ENCODE data around the gene TSPAN6. TPM values are rescaled to one million over a fixed set of nuclear protein-coding genes. Genes with fewer than 3 reads are reported as not detected.

Gene TSPAN6
- total and polyA plus RNA-seq, 10 of the 15 experiments (the other 5 are each of a cell fraction or from before 2014, with no cell fraction given): 0.04 to 0.23 (median 0.08) TPM; not detected in 5

GRCh38 chrX:100685284-100685996 lies 48.8 kb upstream of the TSPAN6 start:
- in situ Hi-C loops (cut with MboI) (loop anchor here (5.0 kb wide), 1 partner anchor 82 kb away; no protein-coding TSS in a partner anchor), intact Hi-C loops (cut with micrococcal nuclease; ENCODE audit: unreplicated experiment) (loop anchor here (1.0 to 5.0 kb wide), 4 partner anchors 83 to 602 kb away; no protein-coding TSS in a partner anchor)
- H3K4me3 ChIP-seq: no peak overlapping the region
- H3K4me1 ChIP-seq (ENCODE audit: control insufficient read depth, insufficient read depth, low read length): peaks cover 7% of the 10 kb centered on the region; the same call in 1 of the 2 replicates
- no peaks in the 10 kb centered on the region for H3K9me3 ChIP-seq (replicated peaks; ENCODE audit: control insufficient read depth, insufficient read depth, low read length)
- H4K20me1 ChIP-seq (ENCODE audit: control insufficient read depth, insufficient read depth): no peaks in the 10 kb centered on the region
- H3K4me2 ChIP-seq (ENCODE audit: control insufficient read depth, insufficient read depth): no peak overlapping the region
- BruUV-seq (replicated peaks): no TSS peak
- FAIRE-seq: peak; percentile 91
- peak; percentile 53 for DNase-seq (ENCODE audit: low read depth, low spot score)
- RAD21 ChIA-PET (ENCODE audit: unreplicated experiment): interaction anchor here (4.1 kb wide), 1 partner anchor 82 kb away, joined by 22 read pairs; no protein-coding TSS in a partner anchor
- WGBS (ENCODE audit: insufficient coverage, insufficient replicate concordance, low lambda C conversion rate, missing lambda C conversion rate): under 1% methylated on average over 5 of the region's 5 CpGs
- H3K27me3 ChIP-seq (replicated peaks in 1 of 2; ENCODE audit: control insufficient read depth in 2 of 2, insufficient read depth in 2 of 2, low read length in 1 of 2): no peaks in the 10 kb centered on the region; a peak in 1 of 4 replicates
- SMC1A ChIA-PET (ENCODE audit: uncharacterized antibody, unreplicated experiment): interaction anchor here (0.6 to 4.5 kb wide), 4 partner anchors 13 to 83 kb away, joined by 3 to 22 read pairs (median 4); no protein-coding TSS in a partner anchor
- no peak overlapping the region for H3K27ac ChIP-seq (ENCODE audit: control insufficient read depth, insufficient read depth)
- H3K36me3 ChIP-seq (ENCODE audit: control insufficient read depth in 2 of 2, insufficient read depth in 2 of 2, low read length in 1 of 2): no peaks in the 10 kb centered on the region
- POLR2A ChIA-PET: no interaction called here
- TF ChIP-seq FOXM1 (IDR thresholded peaks at IDR 0.05; ENCODE audit: low read depth, low read length) (0 out of 2 replicates have a peak, but pooled peaks have one; percentile 41), SMC3 (IDR thresholded peaks at IDR 0.05; ENCODE audit: borderline replicate concordance, low read length) (peak; percentile 91), POU2F2 (IDR thresholded peaks at IDR 0.05; ENCODE audit: borderline replicate concordance, low read depth, low read length) (0 out of 3 replicates have a peak, but pooled peaks have one; percentile 19), BCL3 (IDR thresholded peaks at IDR 0.05; ENCODE audit: borderline replicate concordance, insufficient read depth, low read depth, low read length, poor library complexity, severe bottlenecking) (no peak), CTCF (IDR thresholded peaks at IDR 0.05 in 2 of 3, conservative IDR thresholded peaks at IDR 0.05 in 1 of 3; ENCODE audit: control insufficient read depth in 2 of 3, extremely low read depth in 1 of 3, insufficient read depth in 1 of 3, low read depth in 3 of 3, low read length in 3 of 3) (peak; percentile 79 to 94 (median 90)), RAD21 (IDR thresholded peaks at IDR 0.05; ENCODE audit: insufficient read depth, low read depth, low read length) (peak; percentile 98), YY1 (IDR thresholded peaks at IDR 0.05; ENCODE audit: low read depth, low read length) (peak; percentile 56; the same call in 1 of the 2 replicates), E2F4 (IDR thresholded peaks at IDR 0.05; ENCODE audit: low read depth, low read length) (no peak)
- H3K9ac ChIP-seq (ENCODE audit: control insufficient read depth, insufficient read depth, low read length): no peak overlapping the region
- ATAC-seq: peak; percentile 97
- CTCF ChIA-PET: interaction anchor here (0.6 to 7.5 kb wide), 14 partner anchors 10 to 601 kb away, joined by 3 to 128 read pairs (median 4); no protein-coding TSS in a partner anchor
- H3K79me2 ChIP-seq (ENCODE audit: control insufficient read depth, insufficient read depth, low read length): no peaks in the 10 kb centered on the region
- no peak overlapping the region for H2AFZ ChIP-seq (ENCODE audit: control insufficient read depth, low read depth, low read length)
